ENCODE measurements around the gene NEK11. TPM values are rescaled to one million over a fixed set of nuclear protein-coding genes. Genes with fewer than 3 reads are reported as not detected.
"Not testable (repeated sequence)": the region's sequence is repeated elsewhere in the genome, so short reads cannot be mapped to it uniquely, and the experiment has no call there.

The NEK11 gene
- total RNA-seq, 1 donor, result 15.3 TPM

DNA sequence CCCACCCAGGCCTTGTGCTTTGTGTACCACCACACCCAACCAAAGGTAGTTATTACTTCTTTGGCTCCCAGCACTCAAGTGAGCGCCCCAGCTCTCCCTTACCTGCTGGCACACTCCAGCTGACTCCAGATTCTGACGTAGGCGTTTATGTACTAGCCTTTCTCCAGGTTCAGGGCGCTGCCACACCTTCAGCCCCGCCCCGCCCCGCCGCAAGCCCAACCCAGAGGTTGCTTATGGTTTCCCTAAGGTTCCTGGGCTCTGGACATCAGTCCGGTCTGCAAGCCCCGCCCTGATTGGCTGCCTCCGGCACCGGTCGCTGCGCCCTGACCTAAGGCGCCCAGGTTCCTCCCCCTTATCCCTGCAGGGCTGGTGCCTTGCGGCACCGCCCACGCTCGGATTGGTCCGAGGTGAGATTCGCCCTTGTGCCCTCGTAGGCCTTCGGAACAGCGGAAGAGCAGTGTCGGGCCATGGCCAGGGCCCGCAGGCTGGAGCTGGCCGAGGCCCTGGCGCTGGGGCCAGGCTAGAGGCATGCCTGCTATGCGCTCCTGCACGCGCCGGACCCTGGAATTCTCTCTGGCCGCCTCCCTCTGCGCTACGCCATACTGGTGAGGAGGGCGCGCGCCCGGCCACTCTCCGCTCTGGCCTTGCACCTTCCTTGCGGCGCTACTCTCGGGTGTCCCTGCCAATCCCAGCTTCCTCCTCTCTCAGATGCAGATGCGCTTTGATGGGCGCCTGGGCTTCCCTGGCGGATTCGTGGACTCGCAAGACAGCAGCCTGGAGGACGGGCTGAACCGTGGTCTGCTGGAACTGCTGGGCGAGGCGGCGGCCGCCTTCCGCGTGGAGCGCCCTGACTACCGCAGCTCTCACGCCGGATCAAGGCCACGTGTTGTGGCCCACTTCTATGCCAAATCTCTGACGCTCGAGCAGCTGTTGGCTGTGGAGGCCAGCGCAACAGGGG is 335.1 kb downstream of the NEK11 start:
- peak; percentile 32 for DNase-seq (ENCODE audit: low read depth)
- H3K4me3 ChIP-seq (ENCODE audit: low read depth, low read length), result peak overlapping the region; percentile 57
- TF ChIP-seq, protein P1, sequence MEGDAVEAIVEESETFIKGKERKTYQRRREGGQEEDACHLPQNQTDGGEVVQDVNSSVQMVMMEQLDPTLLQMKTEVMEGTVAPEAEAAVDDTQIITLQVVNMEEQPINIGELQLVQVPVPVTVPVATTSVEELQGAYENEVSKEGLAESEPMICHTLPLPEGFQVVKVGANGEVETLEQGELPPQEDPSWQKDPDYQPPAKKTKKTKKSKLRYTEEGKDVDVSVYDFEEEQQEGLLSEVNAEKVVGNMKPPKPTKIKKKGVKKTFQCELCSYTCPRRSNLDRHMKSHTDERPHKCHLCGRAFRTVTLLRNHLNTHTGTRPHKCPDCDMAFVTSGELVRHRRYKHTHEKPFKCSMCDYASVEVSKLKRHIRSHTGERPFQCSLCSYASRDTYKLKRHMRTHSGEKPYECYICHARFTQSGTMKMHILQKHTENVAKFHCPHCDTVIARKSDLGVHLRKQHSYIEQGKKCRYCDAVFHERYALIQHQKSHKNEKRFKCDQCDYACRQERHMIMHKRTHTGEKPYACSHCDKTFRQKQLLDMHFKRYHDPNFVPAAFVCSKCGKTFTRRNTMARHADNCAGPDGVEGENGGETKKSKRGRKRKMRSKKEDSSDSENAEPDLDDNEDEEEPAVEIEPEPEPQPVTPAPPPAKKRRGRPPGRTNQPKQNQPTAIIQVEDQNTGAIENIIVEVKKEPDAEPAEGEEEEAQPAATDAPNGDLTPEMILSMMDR (IDR thresholded peaks at IDR 0.05; ENCODE audit: insufficient read depth, low read length), result no peak

DNA sequence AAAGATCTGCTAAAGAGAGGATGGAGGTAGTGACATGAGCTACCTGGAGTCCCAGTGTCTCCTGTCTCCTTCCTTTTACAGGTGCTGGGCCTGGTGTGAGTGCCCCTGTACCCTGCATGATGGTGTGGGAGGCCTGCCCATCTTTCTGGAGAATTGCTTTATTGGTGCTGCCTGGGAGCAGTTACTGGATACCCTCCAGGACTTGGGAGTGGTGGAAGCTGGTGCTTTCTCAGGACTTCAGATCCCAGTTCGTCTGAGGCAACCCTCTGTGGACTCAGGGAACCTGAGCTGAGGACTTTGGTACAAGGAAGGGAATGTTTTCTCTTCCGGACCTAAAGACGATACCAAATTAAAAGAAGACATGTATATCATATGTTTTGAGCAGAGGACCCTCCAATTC is 336.6 kb downstream of the NEK11 start:
- TF ChIP-seq, protein P1 (IDR thresholded peaks at IDR 0.05; ENCODE audit: insufficient read depth, low read length), result no peak
- DNase-seq (ENCODE audit: low read depth), result no peak

DNA sequence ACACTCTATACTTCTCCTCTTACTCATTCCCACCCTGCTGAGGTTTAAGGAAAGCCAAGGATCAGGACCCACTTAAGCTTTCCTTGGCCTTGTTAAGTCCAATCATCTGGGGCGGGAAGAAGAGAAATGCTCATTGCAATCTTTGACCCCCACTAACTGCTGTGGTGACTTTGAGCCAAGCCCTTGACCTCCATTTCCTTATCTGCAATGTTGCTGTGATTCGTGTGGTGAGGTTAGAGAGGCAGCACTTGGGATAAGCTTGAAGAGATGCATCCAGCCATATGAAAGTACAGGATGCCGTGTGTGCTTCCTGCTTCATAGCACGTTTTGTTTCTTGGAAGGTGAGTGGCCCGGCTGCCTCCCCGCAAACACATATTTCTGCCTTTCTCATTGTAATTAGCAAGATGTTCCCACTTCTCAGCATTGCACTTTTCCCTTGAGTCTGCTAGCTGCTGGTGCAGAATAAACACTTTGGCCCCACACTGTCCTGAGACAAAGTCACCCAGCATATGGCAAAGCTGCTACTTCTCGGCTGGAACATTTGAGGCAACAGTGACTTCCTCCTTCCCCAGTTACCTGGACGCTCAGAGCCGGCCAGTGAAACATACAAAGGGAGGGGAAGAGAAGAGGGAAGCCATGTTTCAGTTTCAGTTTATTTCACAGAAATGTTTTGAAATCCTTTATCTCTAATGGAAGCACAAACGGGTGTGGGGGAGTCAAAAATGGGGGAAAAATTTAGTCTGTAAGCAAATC is 344.4 kb downstream of the NEK11 start:
- TF ChIP-seq, protein P1 (IDR thresholded peaks at IDR 0.05; ENCODE audit: insufficient read depth, low read length), result no peak
- DNase-seq (ENCODE audit: low read depth), result no peak
- no peak overlapping the region for H3K4me3 ChIP-seq (ENCODE audit: low read depth, low read length)

More for the DNA sequence above, 336.6 kb downstream of the NEK11 start:
- H3K4me3 ChIP-seq (ENCODE audit: low read depth, low read length), result no peak overlapping the region

DNA sequence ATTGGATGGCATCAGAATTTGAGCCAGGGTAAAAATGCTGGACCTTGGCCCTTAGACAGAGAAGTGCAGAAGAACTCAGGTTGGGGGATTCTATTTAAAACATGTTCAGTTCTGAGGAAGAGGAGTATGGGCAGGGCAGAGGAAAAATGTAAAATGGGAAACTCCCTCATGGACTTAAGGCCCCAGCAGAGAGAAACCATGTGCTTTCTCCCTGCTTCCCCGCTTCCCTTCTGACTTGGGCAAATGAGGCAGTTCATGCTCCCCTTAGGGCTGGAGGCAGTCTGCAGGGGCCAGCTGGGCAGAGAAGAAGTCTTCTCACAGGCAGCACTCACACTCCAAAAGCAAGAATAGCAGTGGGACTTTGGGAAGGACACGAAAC is 345.0 kb downstream of the NEK11 start:
- TF ChIP-seq, protein P1 (IDR thresholded peaks at IDR 0.05; ENCODE audit: insufficient read depth, low read length), result no peak
- DNase-seq (ENCODE audit: low read depth), result no peak
- no peak overlapping the region for H3K4me3 ChIP-seq (ENCODE audit: low read depth, low read length)

DNA sequence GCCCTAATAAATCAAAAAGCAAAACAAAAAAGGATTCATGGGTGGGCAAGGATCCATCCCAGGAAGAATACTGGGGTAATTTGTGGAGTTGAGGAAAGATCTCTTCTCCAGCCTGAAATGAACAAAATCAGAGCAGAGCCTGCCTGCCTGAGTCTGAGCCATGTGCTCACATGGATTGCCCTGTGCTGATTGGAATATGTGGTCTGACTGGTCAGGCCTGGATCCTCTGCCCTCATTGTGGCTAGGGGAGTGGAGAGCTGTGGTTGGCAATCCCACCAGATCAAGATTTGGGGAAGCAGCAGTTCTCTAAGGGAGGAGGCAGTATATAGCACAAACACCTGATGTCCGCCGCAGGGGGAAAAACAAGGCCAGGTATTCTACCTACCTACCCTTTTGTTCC is 348.1 kb downstream of the NEK11 start:
- DNase-seq (ENCODE audit: low read depth), result no peak
- no peak overlapping the region for H3K4me3 ChIP-seq (ENCODE audit: low read depth, low read length)
- TF ChIP-seq, protein P1 (IDR thresholded peaks at IDR 0.05; ENCODE audit: insufficient read depth, low read length), result no peak

DNA sequence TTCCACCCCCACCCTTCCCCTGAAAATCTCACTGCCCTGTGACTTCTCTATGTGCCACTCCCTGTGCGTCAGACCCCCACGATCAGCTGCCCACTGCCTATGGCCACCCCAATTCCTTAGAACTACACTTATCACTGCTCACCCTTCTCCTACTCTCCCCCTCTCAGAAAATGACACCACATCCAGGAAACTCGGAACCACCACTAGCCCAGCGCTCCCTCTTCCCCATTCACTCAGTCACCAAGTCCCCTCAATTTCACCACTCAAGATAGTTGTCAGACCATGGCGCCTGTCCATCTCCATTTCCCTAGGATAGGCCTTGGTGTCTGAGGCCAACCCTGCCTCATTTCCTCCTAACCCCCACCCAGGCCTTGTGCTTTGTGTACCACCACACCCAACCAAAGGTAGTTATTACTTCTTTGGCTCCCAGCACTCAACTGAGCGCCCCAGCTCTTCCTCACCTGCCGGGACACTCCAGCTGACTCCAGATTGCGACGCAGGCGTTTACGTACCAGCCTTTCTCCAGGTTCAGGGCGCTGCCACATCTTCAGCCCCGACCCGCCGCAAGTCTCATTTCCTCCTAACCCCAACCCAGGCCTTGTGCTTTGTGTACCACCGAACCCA is 354.3 kb downstream of the NEK11 start:
- DNase-seq (ENCODE audit: low read depth), result not testable (repeated sequence)
- peak overlapping the region; percentile 90 for H3K4me3 ChIP-seq (ENCODE audit: low read depth, low read length)
